Measurements from ENCODE around the gene CPSF2. TPM values are rescaled to one million over a fixed set of nuclear protein-coding genes. Genes with fewer than 3 reads are reported as not detected.

Gene CPSF2
- total RNA-seq, 2 experiments from 2014 or later = 12.4 to 12.9 TPM

- intact Hi-C loops (cut with DNase I, micrococcal nuclease) = loop anchor here in 1 of 2 experiments (2.0 to 5.0 kb wide), 3 partner anchors 80 to 670 kb away; partner anchors contain the start of gene TRIP11
- DNase-seq (peak in 1 of 14 experiments; percentile 14), ATAC-seq (ENCODE audit: poor library complexity) (no peak)
- Histone ChIP-seq H3K27ac (ENCODE audit: low read depth in 1 of 2, low read length in 2 of 2) (peak overlapping the region in 1 of 2 donors; percentile 84), H3K9me3 (ENCODE audit: control insufficient read depth in 1 of 2, insufficient read depth in 1 of 2, low read length in 2 of 2) (no peaks in the 10 kb centered on the region), H3K4me3 (ENCODE audit: low read length) (peak overlapping the region; percentile 100), H3K4me1 (ENCODE audit: insufficient read depth, low read length) (peaks cover 39% of the 10 kb centered on the region), H3K27me3 (ENCODE audit: control insufficient read depth in 1 of 2, insufficient read depth in 2 of 2, low read length in 2 of 2) (no peaks in the 10 kb centered on the region), H3K36me3 (ENCODE audit: insufficient read depth, low read length) (peaks cover 15% of the 10 kb centered on the region)
- Mint-ChIP-seq H3K36me3 (ENCODE audit: low read depth) (peaks cover 32% of the 10 kb centered on the region), H3K4me3 (peak overlapping the region; percentile 100), H3K4me1 (ENCODE audit: low read depth) (peaks cover 69% of the 10 kb centered on the region), H3K9me3 (no peaks in the 10 kb centered on the region), H3K27me3 (no peaks in the 10 kb centered on the region), H3K27ac (peak overlapping the region; percentile 100)
- TF ChIP-seq CTCF (IDR thresholded peaks at IDR 0.05) = no peak
- ChIA-PET POLR2A (interaction anchor here (0.5 to 3.7 kb wide), 9 partner anchors 10 to 671 kb away, joined by 3 to 116 read pairs (median 7); partner anchors contain the start of genes ATXN3, GOLGA5 and TRIP11), CTCF (interaction anchor here (1.3 to 10.5 kb wide), 5 partner anchors 10 to 126 kb away, joined by 3 to 134 read pairs (median 7); partner anchors contain the start of gene ATXN3)
Measured at GRCh38 chr14:92122761-92123160, 992 bp downstream of the CPSF2 start.

GRCh38 chr14:92134456-92134855 lies 12.7 kb downstream of the CPSF2 start:
- TF ChIP-seq CTCF (IDR thresholded peaks at IDR 0.05) = no peak
- intact Hi-C loops (cut with DNase I, micrococcal nuclease) = loop anchor here (2.0 kb wide), 2 partner anchors 470 to 546 kb away; no protein-coding TSS in a partner anchor
- POLR2A ChIA-PET = interaction anchor here (0.6 kb wide), 1 partner anchor 13 kb away, joined by 3 read pairs; the partner anchor contains the start of genes CPSF2 and NDUFB1
- H3K4me1 ChIP-seq (ENCODE audit: insufficient read depth, low read length) = no peaks in the 10 kb centered on the region
- Mint-ChIP-seq H3K36me3 (ENCODE audit: low read depth) (peaks cover 82% of the 10 kb centered on the region), H3K4me1 (ENCODE audit: low read depth) (no peaks in the 10 kb centered on the region), H3K4me3 (no peak overlapping the region), H3K9me3 (no peaks in the 10 kb centered on the region), H3K27me3 (no peaks in the 10 kb centered on the region), H3K27ac (no peak overlapping the region)
- no peak overlapping the region for H3K27ac ChIP-seq (ENCODE audit: low read depth in 1 of 2, low read length in 2 of 2)
- DNase-seq = no peak
- H3K4me3 ChIP-seq (ENCODE audit: low read length) = no peak overlapping the region
- no peaks in the 10 kb centered on the region for H3K9me3 ChIP-seq (ENCODE audit: control insufficient read depth in 1 of 2, insufficient read depth in 1 of 2, low read length in 2 of 2)
- H3K36me3 ChIP-seq (ENCODE audit: insufficient read depth, low read length) = peaks cover 76% of the 10 kb centered on the region
- ATAC-seq (ENCODE audit: poor library complexity) = no peak
- CTCF ChIA-PET = interaction anchor here (1.0 to 4.3 kb wide), 4 partner anchors 12 to 469 kb away, joined by 3 to 13 read pairs (median 4); partner anchors contain the start of genes ATXN3, CPSF2 and NDUFB1
- H3K27me3 ChIP-seq (ENCODE audit: control insufficient read depth in 1 of 2, insufficient read depth in 2 of 2, low read length in 2 of 2) = no peaks in the 10 kb centered on the region

- ChIA-PET CTCF (interaction anchor here (0.9 to 1.6 kb wide), 8 partner anchors 10 to 545 kb away, joined by 3 to 7 read pairs (median 3); partner anchors contain the start of genes ATXN3, CPSF2 and NDUFB1), POLR2A (interaction anchor here (0.9 to 1.3 kb wide), 2 partner anchors 12 to 13 kb away, joined by 3 read pairs; partner anchors contain the start of gene CPSF2)
- Histone ChIP-seq H3K27me3 (ENCODE audit: control insufficient read depth in 1 of 2, insufficient read depth in 2 of 2, low read length in 2 of 2) (no peaks in the 10 kb centered on the region), H3K4me1 (ENCODE audit: insufficient read depth, low read length) (no peaks in the 10 kb centered on the region), H3K4me3 (ENCODE audit: low read length) (no peak overlapping the region), H3K9me3 (ENCODE audit: control insufficient read depth in 1 of 2, insufficient read depth in 1 of 2, low read length in 2 of 2) (no peaks in the 10 kb centered on the region), H3K36me3 (ENCODE audit: insufficient read depth, low read length) (peaks cover 73% of the 10 kb centered on the region), H3K27ac (ENCODE audit: low read depth in 1 of 2, low read length in 2 of 2) (no peak overlapping the region)
- peak; percentile 52 for TF ChIP-seq CTCF (IDR thresholded peaks at IDR 0.05)
- no peak overlapping the region for H3K27ac Mint-ChIP-seq
- no peaks in the 10 kb centered on the region for H3K27me3 Mint-ChIP-seq
- ATAC-seq (ENCODE audit: poor library complexity) (no peak), DNase-seq (peak in 3 of 14 experiments; percentile 31 to 40 (median 33))
- no peaks in the 10 kb centered on the region for H3K4me1 Mint-ChIP-seq (ENCODE audit: low read depth)
- no peaks in the 10 kb centered on the region for H3K9me3 Mint-ChIP-seq
- intact Hi-C loops (cut with DNase I, micrococcal nuclease) = loop anchor here (1.0 to 5.0 kb wide), 5 partner anchors 468 to 647 kb away; no protein-coding TSS in a partner anchor
- peaks cover 74% of the 10 kb centered on the region for H3K36me3 Mint-ChIP-seq (ENCODE audit: low read depth)
- no peak overlapping the region for H3K4me3 Mint-ChIP-seq
Measured at GRCh38 chr14:92135269-92135668, 13.5 kb downstream of the CPSF2 start.
